ENCODE results near the gene USP20. TPM values are rescaled to one million over a fixed set of nuclear protein-coding genes. Genes with fewer than 3 reads are reported as not detected.
"Not testable (repeated sequence)": the region's sequence is repeated elsewhere in the genome, so short reads cannot be mapped to it uniquely, and the experiment has no call there.

Gene USP20
- total RNA-seq, 1 experiment from 2014 or later: 17.1 TPM

DNA sequence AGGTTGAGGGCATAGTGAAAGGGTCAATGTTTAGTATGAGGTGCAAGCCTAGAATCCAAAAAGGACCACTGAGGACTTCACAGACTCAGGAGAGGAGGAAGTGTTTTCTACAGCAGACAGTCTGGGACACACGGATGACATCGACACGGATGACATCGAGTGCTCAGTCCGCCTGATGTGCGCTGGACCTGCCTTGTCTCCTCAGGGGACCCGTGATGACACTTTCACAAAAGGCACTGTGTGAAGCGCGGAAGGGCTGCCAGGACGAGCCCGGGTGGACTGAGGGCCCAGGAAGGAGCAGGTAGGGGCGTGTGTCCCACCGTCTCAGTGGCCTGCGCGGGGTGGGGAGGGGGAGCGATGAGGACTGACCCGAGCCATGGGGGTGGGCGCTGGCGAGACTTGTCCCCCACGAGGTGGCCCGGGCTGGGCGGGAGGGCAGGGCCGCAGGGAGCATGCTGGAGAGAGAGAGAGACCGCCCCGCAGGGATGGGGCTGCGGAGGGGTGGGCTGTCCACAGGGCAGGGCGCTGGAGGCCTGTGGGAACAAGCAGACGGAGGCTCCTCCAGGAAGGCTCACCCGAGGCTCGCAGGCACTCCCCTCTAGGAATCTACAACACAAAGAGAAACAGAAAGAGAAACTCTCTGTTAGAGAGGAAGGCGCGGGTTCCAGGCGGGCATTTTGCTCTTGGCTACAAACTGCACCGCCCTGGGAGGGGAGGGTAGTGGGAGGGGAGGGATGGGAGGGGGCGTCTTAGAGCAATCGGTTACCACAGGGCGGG lies 54.9 kb downstream of the USP20 start:
- DNase-seq (ENCODE audit: unreplicated experiment): no peak
- ChIA-PET POLR2A (no interaction called here), CTCF (interaction anchor here (0.6 to 0.7 kb wide), 2 partner anchors 24 to 153 kb away, joined by 3 read pairs; partner anchors contain the start of gene FNBP1)
- Mint-ChIP-seq H3K27ac (ENCODE audit: low read depth, unreplicated experiment) (no peak overlapping the region), H3K4me3 (ENCODE audit: unreplicated experiment) (no peak overlapping the region), H3K27me3 (ENCODE audit: insufficient read depth, unreplicated experiment) (no peaks in the 10 kb centered on the region), H3K4me1 (ENCODE audit: insufficient read depth, unreplicated experiment) (peaks cover 5% of the 10 kb centered on the region), H3K36me3 (ENCODE audit: insufficient read depth, unreplicated experiment) (peaks cover 24% of the 10 kb centered on the region), H3K9me3 (ENCODE audit: unreplicated experiment) (no peaks in the 10 kb centered on the region)
- intact Hi-C loops (cut with micrococcal nuclease): loop anchor here (5.0 kb wide), 1 partner anchor 347 kb away; no protein-coding TSS in a partner anchor
- BruUV-seq (replicated peaks): no TSS peak
- TF ChIP-seq, protein P1, sequence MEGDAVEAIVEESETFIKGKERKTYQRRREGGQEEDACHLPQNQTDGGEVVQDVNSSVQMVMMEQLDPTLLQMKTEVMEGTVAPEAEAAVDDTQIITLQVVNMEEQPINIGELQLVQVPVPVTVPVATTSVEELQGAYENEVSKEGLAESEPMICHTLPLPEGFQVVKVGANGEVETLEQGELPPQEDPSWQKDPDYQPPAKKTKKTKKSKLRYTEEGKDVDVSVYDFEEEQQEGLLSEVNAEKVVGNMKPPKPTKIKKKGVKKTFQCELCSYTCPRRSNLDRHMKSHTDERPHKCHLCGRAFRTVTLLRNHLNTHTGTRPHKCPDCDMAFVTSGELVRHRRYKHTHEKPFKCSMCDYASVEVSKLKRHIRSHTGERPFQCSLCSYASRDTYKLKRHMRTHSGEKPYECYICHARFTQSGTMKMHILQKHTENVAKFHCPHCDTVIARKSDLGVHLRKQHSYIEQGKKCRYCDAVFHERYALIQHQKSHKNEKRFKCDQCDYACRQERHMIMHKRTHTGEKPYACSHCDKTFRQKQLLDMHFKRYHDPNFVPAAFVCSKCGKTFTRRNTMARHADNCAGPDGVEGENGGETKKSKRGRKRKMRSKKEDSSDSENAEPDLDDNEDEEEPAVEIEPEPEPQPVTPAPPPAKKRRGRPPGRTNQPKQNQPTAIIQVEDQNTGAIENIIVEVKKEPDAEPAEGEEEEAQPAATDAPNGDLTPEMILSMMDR (IDR thresholded peaks at IDR 0.05; ENCODE audit: unreplicated experiment): no peak

DNA sequence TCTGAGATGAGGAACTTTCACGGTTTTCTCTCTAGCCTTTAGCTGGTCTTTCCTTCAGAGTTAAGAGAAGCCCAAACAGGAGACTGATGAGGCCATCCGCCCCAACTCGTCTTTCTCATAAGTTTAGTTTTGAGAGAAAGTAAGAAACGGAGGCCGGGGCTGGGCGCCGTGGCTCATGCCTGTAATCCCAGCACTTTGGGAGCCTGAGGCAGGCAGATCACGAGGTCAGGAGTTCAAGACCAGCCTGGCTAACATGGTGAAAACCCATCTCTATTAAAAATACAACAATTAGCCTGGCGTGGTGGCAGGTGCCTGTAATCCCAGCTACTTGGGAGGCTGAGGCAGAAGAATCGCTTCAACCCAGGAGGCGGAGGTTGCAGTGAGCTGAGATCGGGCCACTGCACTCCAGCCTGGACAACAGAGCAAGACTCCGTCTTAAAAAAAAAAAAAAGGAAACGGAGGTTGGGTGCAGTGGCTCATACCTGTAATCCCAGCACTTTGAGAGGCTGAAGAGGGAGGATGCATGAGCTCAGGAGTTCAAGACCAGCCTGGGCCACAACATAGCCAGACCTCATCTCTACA lies 55.6 kb downstream of the USP20 start:
- H3K4me3 Mint-ChIP-seq (ENCODE audit: unreplicated experiment); H3K4me1 Mint-ChIP-seq (ENCODE audit: insufficient read depth, unreplicated experiment); DNase-seq (ENCODE audit: unreplicated experiment); H3K27me3 Mint-ChIP-seq (ENCODE audit: insufficient read depth, unreplicated experiment); H3K27ac Mint-ChIP-seq (ENCODE audit: low read depth, unreplicated experiment); intact Hi-C loops (cut with micrococcal nuclease); BruUV-seq (replicated peaks); H3K9me3 Mint-ChIP-seq (ENCODE audit: unreplicated experiment); POLR2A ChIA-PET: not testable (repeated sequence)
- peaks cover 30% of the 10 kb centered on the region for H3K36me3 Mint-ChIP-seq (ENCODE audit: insufficient read depth, unreplicated experiment)
- CTCF ChIA-PET: interaction anchor here (0.7 kb wide), 1 partner anchor 25 kb away, joined by 3 read pairs; no protein-coding TSS in a partner anchor

DNA sequence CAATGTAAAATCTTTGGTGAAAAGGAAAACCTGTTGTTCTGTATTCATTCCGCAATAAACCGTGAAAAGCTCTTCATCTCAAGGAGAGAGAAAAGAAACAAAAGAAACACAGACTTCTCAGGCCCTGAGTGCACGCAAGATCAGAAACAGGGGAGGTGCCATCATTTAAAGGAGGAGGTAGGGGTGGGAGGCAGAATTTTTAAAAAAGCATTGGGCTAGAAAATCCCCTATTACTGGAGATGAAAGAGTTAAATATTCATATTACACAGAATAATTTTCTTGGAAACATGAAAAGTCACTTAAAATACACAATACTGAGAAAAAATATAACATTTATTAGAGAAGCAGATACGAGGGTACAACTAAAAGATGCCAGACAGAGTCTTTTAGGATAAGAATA lies 56.3 kb downstream of the USP20 start:
- ChIA-PET CTCF (interaction anchor here (0.6 kb wide), 1 partner anchor 85 kb away, joined by 3 read pairs; no protein-coding TSS in a partner anchor), POLR2A (no interaction called here)
- no peak for DNase-seq (ENCODE audit: unreplicated experiment)
- TF ChIP-seq, protein P1 (IDR thresholded peaks at IDR 0.05; ENCODE audit: unreplicated experiment): no peak
- no TSS peak for BruUV-seq (replicated peaks)
- peaks cover 36% of the 10 kb centered on the region for H3K36me3 Mint-ChIP-seq (ENCODE audit: insufficient read depth, unreplicated experiment)
- H3K4me3 Mint-ChIP-seq (ENCODE audit: unreplicated experiment): no peak overlapping the region
- H3K9me3 Mint-ChIP-seq (ENCODE audit: unreplicated experiment): no peaks in the 10 kb centered on the region
- no peak overlapping the region for H3K27ac Mint-ChIP-seq (ENCODE audit: low read depth, unreplicated experiment)
- intact Hi-C loops (cut with micrococcal nuclease): no loop called here
- H3K27me3 Mint-ChIP-seq (ENCODE audit: insufficient read depth, unreplicated experiment): no peaks in the 10 kb centered on the region
- H3K4me1 Mint-ChIP-seq (ENCODE audit: insufficient read depth, unreplicated experiment): no peaks in the 10 kb centered on the region

DNA sequence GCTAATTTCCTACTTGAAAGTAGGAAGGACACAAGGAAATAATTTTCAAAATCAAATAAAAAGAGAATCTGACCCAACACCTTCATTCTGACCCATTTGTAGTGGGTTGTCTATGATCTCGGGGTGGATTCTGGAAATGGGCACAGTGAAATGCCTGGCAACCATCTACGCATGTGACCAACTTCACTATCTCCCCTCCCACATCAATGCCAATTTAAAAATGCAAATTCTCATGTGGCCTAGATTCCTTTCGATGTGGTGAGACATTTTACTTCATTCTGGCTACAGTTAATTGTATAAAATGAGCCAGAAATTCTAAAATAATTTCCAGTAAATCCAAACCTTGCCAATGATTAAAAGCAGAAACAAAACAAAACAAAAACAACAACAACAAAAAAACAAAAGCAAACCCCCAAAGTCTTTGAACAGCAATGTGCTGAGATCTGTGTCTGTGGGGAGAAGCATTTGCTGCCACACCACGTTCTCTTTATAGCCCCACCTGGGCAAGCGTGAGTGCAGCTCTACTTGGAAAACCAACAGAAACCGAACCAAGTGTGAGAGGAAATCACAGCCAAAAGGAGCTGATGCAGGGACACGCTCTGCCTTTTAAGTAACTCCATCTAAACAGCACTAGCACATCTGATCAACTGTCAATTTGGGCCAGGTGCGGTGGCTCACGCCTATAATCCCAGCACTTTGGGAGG lies 59.0 kb downstream of the USP20 start:
- TF ChIP-seq, protein P1 (IDR thresholded peaks at IDR 0.05; ENCODE audit: unreplicated experiment): no peak
- H3K4me3 Mint-ChIP-seq (ENCODE audit: unreplicated experiment): no peak overlapping the region
- BruUV-seq (replicated peaks): no TSS peak
- H3K4me1 Mint-ChIP-seq (ENCODE audit: insufficient read depth, unreplicated experiment): no peaks in the 10 kb centered on the region
- intact Hi-C loops (cut with micrococcal nuclease): no loop called here
- peaks cover 37% of the 10 kb centered on the region for H3K36me3 Mint-ChIP-seq (ENCODE audit: insufficient read depth, unreplicated experiment)
- no peaks in the 10 kb centered on the region for H3K9me3 Mint-ChIP-seq (ENCODE audit: unreplicated experiment)
- CTCF ChIA-PET: interaction anchor here (1.1 kb wide), 1 partner anchor 9 kb away, joined by 3 read pairs; no protein-coding TSS in a partner anchor
- no peak overlapping the region for H3K27ac Mint-ChIP-seq (ENCODE audit: low read depth, unreplicated experiment)
- DNase-seq (ENCODE audit: unreplicated experiment): no peak
- no peaks in the 10 kb centered on the region for H3K27me3 Mint-ChIP-seq (ENCODE audit: insufficient read depth, unreplicated experiment)
- POLR2A ChIA-PET: interaction anchor here (1.2 kb wide), 1 partner anchor 61 kb away, joined by 3 read pairs; no protein-coding TSS in a partner anchor

All from MCF 10A (cell line).